HG03060 (cell line): Measurements from ENCODE around the gene CHRM4.
"Not testable (repeated sequence)": the region's sequence is repeated elsewhere in the genome, so short reads cannot be mapped to it uniquely, and the experiment has no call there.

Experiments
- ATAC-seq: cut with Tn5 transposase; IDR thresholded peaks from one replicate; pipeline ENCODE4 v1.9.1; 2021; ENCODE audit warnings: low read depth, moderate number of reproducible peaks; ENCODE audit not compliant: unreplicated experiment

CHRM4 gene

GRCh38 chr11:46383404-46383758 lies 8.2 kb downstream of the CHRM4 start:
- ATAC-seq = no peak

GRCh38 chr11:46382646-46383403 lies 8.8 kb downstream of the CHRM4 start:
- ATAC-seq = no peak

- no peak for ATAC-seq
These were observed 9.5 kb downstream of the CHRM4 start for GRCh38 chr11:46381819-46382645.

- ATAC-seq = no peak
These were observed 10.3 kb downstream of the CHRM4 start, which contains the start of gene MDK for GRCh38 chr11:46381048-46381818. Gene MDK, plus strand, starts transcription at chr11:46381669. Its CDS starts 389 bp downstream, at chr11:46382058.

- ATAC-seq = no peak
These were observed 11.1 kb downstream of the CHRM4 start for GRCh38 chr11:46380340-46381047.

GRCh38 chr11:46379482-46380293 lies 11.9 kb downstream of the CHRM4 start:
- ATAC-seq = not testable (repeated sequence)

- ATAC-seq = no peak
These were observed 12.6 kb downstream of the CHRM4 start for GRCh38 chr11:46378811-46379481.

GRCh38 chr11:46378296-46378695 lies 13.3 kb downstream of the CHRM4 start:
- ATAC-seq = no peak

GRCh38 chr11:46377831-46378230 lies 13.7 kb downstream of the CHRM4 start:
- ATAC-seq = no peak

GRCh38 chr11:46377290-46377689 lies 14.3 kb downstream of the CHRM4 start:
- no peak for ATAC-seq

- ATAC-seq = no peak
These were observed 15.1 kb downstream of the CHRM4 start for GRCh38 chr11:46376258-46377050.

- ATAC-seq = no peak
These were observed 16.0 kb downstream of the CHRM4 start for GRCh38 chr11:46375392-46376101.

- no peak for ATAC-seq
These were observed 16.8 kb downstream of the CHRM4 start for GRCh38 chr11:46374815-46375214.

- ATAC-seq = no peak
These were observed 17.5 kb downstream of the CHRM4 start for GRCh38 chr11:46373787-46374740.

- not testable (repeated sequence) for ATAC-seq
These were observed 19.1 kb downstream of the CHRM4 start for GRCh38 chr11:46372501-46372900.

- ATAC-seq = no peak
These were observed 19.5 kb downstream of the CHRM4 start for GRCh38 chr11:46372086-46372485.
